ENCODE measurements around the gene EBF3.

GRCh38 chr10:129909531-129910256, 54.4 kb downstream of the EBF3 start:
- TF ChIP-seq CTCF (IDR thresholded peaks at IDR 0.05; ENCODE audit: poor library complexity) (no peak), EZH2 (IDR thresholded peaks at IDR 0.05; ENCODE audit: borderline replicate concordance) (no peak)
